NT2/D1 (cell line): ENCODE measurements around the gene RPP14.
"Not testable (repeated sequence)": the region's sequence is repeated elsewhere in the genome, so short reads cannot be mapped to it uniquely, and the experiment has no call there.

ENCODE experiments used
- SUZ12 ChIP-seq: IDR thresholded peaks from 2 replicates; pipeline ENCODE4 v1.6.1; 2011; ENCODE audit not compliant: insufficient read length, insufficient read depth; ENCODE audit errors: extremely low read depth
- YY1 ChIP-seq: IDR thresholded peaks from 2 replicates; pipeline ENCODE4 v1.6.1; 2011; ENCODE audit not compliant: insufficient read length, insufficient read depth

DNA sequence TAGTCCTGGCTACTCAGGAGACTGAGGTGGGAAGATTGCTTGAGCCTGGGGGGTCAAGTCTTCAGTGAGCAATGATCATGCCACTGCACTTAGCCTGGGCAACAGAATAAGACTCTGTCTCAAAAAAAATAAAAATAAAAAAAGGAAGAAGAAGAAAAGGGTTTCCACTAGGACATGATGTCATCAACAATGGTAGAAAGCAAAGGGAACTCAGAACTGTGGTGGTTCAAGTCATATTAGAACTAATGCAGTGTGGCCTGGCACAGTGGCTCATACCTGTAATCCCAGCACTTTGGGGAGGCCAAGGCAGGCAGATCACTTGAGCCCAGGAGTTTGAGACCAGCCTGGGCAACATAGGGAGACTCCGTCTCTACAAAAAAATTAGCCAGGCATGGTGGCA lies 38.5 kb upstream of the RPP14 start:
- TF ChIP-seq YY1, SUZ12: not testable (repeated sequence)
